NCI-H146 (cell line): ENCODE measurements around the gene MRGPRX4.
"Not testable (repeated sequence)": the region's sequence is repeated elsewhere in the genome, so short reads cannot be mapped to it uniquely, and the experiment has no call there.

Experiments
- DNase-seq: peaks from one replicate; lab custom pipeline; 2025; lab: John Stamatoyannopoulos, UW

Gene MRGPRX4

GRCh38 chr11:18172666-18173065 is at the start of gene MRGPRX4:
TSS of gene MRGPRX4 (plus strand) at chr11:18172837. CDS start at chr11:18173257, 420 bp downstream.
- no peak for DNase-seq

DNA sequence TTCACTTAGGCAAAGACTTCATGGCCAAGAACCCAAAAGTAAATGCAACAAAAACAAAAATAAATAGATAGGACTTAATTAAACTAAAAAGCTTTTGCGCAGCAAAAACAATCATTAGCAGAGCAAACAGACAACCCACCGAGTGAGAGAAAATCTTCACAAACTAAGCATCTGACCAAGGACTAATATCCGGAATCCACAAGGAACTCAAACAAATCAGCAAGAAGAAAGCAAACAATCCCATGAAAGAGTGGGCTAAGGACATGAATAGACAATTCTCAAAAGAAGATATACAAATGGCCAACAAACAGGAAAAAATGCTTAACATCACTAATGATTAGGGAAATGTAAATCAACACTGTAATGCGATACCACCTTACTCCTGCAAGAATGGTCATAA is 41.5 kb upstream of the MRGPRX4 start:
- DNase-seq = not testable (repeated sequence)

GRCh38 chr11:18132341-18132740 is 40.3 kb upstream of the MRGPRX4 start, which contains the start of gene MRGPRX3:
TSS of gene MRGPRX3 (plus strand) at chr11:18132571. CDS start at chr11:18137203, 4,632 bp downstream.
- no peak for DNase-seq

- DNase-seq = no peak
Measured at GRCh38 chr11:18135308-18135707, 37.3 kb upstream of the MRGPRX4 start.

DNA sequence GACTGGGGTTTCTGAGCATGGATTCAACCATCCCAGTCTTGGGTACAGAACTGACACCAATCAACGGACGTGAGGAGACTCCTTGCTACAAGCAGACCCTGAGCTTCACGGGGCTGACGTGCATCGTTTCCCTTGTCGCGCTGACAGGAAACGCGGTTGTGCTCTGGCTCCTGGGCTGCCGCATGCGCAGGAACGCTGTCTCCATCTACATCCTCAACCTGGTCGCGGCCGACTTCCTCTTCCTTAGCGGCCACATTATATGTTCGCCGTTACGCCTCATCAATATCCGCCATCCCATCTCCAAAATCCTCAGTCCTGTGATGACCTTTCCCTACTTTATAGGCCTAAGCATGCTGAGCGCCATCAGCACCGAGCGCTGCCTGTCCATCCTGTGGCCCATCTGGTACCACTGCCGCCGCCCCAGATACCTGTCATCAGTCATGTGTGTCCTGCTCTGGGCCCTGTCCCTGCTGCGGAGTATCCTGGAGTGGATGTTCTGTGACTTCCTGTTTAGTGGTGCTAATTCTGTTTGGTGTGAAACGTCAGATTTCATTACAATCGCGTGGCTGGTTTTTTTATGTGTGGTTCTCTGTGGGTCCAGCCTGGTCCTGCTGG is 35.3 kb upstream of the MRGPRX4 start:
- no peak for DNase-seq

- no peak for DNase-seq
Measured at GRCh38 chr11:18140145-18140544, 32.5 kb upstream of the MRGPRX4 start.

DNA sequence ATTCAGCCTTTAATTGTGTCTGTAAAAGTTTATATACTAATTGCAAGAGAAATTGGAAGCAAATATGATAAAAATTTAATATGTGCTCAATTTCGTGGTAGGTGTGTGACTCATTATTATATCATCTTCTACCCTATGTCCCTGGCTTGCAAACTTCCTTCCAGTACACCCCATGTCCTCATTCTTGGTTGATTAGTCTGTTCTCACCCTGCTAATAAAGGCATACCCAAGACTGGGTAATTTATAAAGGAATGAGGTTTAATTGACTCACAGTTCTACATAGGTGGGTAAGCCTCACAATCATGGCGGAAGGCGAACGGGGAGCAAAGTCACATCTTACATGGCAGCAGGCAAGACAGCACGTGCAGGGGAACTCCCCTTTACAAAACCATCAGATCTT is 28.4 kb upstream of the MRGPRX4 start:
- no peak for DNase-seq

- DNase-seq = no peak
Measured at GRCh38 chr11:18145025-18145424, 27.6 kb upstream of the MRGPRX4 start.

- DNase-seq = no peak
Measured at GRCh38 chr11:18145837-18146236, 26.8 kb upstream of the MRGPRX4 start.

DNA sequence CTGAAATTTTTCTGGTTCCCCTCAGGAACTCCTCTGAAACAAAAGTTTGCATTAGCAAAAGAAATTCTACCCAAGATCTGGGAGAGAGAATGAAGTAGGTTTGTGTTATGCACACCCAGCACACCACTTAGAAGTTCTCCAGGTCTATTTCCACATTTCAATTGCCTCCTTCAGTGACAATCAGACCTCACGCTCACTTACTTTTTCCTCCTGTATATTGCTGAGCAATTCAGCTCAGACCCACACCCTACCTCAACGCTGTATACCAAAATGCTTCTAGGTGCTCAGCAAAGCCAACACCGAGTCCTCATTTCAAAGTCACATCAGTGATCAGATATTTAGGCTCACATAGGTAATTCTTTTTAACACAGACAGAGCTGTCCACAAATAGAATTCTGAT is 21.1 kb upstream of the MRGPRX4 start:
- DNase-seq = no peak

DNA sequence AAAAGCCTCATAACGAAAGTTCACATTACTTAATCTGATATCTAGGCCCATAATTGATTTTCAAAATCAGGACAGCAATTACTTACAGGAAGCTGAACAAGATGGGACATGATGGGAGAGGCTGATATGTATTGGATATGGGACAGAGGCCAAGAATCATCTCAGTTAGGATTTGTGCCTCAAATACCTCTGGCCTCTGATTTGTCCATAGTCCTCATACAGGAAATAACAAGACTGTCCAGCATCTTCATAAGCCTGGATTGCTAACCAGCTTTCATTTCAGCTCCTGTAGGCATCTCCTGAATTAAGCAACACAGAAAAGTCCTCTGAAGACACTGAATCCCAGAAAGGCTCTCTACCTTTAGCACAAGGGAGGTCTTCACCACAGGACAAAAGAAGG is 4.3 kb upstream of the MRGPRX4 start:
- no peak for DNase-seq

- peak; percentile 15 for DNase-seq
Measured at GRCh38 chr11:18171377-18172000, 1.1 kb upstream of the MRGPRX4 start.

- no peak for DNase-seq
Measured at GRCh38 chr11:18173225-18173866, 709 bp downstream of the MRGPRX4 start.

DNA sequence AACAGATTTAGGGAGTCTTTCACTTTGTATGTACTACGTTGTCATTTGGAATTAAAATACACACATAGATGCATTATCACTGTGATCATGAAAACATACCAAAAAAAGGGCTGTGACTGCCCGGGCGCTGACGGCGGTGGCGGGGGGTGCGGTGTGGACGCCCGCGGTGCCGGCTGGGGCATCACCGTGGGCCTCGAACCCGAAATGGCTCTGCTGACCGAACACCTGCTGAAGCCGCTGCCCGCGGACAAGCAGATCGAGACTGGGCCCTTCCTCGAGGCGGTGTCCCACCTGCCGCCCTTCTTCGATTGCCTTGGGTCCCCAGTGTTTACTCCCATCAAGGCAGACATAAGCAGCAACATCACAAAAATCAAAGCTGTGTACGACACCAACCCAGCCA is 16.2 kb downstream of the MRGPRX4 start:
- DNase-seq = no peak

- DNase-seq = not testable (repeated sequence)
Measured at GRCh38 chr11:18189476-18190245, 17.0 kb downstream of the MRGPRX4 start.

GRCh38 chr11:18191376-18191775 is 18.7 kb downstream of the MRGPRX4 start:
- DNase-seq = no peak

DNA sequence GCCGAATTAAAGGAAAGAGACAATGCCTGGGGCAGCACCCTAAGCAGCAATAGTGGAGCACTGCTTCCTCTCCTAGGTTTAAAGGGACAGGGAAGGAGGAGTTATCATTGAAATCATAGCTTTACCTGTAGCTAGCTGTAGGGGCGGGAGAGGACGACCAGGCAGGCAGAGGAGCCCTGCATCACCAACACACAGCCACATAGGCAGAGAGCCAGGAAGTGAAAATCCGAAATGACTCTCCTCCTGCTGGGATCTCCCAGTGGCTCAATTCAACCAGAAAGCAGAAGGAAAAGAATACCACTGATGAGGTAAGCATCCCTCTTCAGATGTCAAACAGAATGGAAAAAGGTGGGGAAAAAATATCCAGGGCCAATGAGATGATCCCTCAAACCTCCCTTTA is 20.4 kb downstream of the MRGPRX4 start:
- DNase-seq = no peak

DNA sequence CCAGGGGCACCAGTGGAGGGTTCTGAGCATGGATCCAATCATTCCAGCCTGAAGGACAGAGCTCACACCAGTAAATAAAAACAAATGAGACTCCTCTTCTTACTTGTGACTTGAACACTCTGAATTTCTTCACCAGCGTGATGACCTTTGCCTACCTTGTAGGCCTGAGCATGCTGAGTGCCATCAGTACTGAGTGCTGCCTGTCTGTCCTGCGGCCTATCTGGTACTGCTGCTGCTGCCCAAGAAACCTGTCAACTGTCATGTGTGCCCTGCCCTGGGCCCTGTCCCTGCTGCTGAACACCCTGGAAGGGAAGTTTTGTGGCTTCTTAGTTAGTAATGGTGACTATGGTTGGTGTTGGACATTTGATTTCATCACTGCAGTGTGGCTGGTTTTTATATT is 23.9 kb downstream of the MRGPRX4 start:
- DNase-seq = no peak

GRCh38 chr11:18197738-18198137 is 25.1 kb downstream of the MRGPRX4 start:
- DNase-seq = not testable (repeated sequence)

GRCh38 chr11:18203723-18204122 is 31.1 kb downstream of the MRGPRX4 start:
- DNase-seq = peak; percentile 19

DNA sequence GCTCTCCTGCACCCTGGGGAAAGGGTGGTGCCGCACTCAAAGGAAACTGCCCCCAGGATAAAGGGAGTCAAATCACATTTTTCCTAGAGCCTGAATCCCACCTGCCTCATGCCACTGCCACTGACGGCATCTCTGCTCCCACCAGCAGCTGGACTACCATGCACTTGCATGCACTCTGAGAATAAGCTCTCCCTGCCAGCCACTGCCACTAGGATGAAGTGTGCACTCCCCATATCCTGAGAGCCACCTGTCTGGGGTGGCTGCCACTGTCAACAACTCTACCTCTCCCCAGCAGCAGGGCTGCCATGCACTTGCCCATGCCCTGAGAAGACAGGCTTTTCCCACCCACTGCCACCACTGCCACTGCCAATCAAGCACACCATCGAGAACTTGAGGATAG is 31.6 kb downstream of the MRGPRX4 start:
- DNase-seq = no peak

- no peak for DNase-seq
Measured at GRCh38 chr11:18204771-18205170, 32.1 kb downstream of the MRGPRX4 start.

GRCh38 chr11:18209058-18209457 is 36.4 kb downstream of the MRGPRX4 start:
- no peak for DNase-seq
